Measurements from ENCODE around the gene FCER1A. TPM values are rescaled to one million over a fixed set of nuclear protein-coding genes. Genes with fewer than 3 reads are reported as not detected.

FCER1A gene
- total RNA-seq, 1 donor from 2014 or later: not detected

GRCh38 chr1:159275891-159276290, 26.2 kb upstream of the FCER1A start:
- H3K4me1 Mint-ChIP-seq (ENCODE audit: unreplicated experiment): no peaks in the 10 kb centered on the region
- peaks cover 2% of the 10 kb centered on the region for H3K27me3 Mint-ChIP-seq (ENCODE audit: unreplicated experiment)
- no peak for DNase-seq (ENCODE audit: extremely low spot score, unreplicated experiment)
- no peaks in the 10 kb centered on the region for H3K36me3 Mint-ChIP-seq (ENCODE audit: unreplicated experiment)
- no peak for TF ChIP-seq CTCF (IDR thresholded peaks at IDR 0.05)
- no peak overlapping the region for H3K4me3 Mint-ChIP-seq (ENCODE audit: unreplicated experiment)
- no peaks in the 10 kb centered on the region for H3K9me3 Mint-ChIP-seq (ENCODE audit: unreplicated experiment)
- H3K27ac Mint-ChIP-seq (ENCODE audit: unreplicated experiment): no peak overlapping the region

- no peak for DNase-seq (ENCODE audit: extremely low spot score, unreplicated experiment)
- no peaks in the 10 kb centered on the region for H3K4me1 Mint-ChIP-seq (ENCODE audit: unreplicated experiment)
- peaks cover 10% of the 10 kb centered on the region for H3K27me3 Mint-ChIP-seq (ENCODE audit: unreplicated experiment)
- no peaks in the 10 kb centered on the region for H3K9me3 Mint-ChIP-seq (ENCODE audit: unreplicated experiment)
- no peaks in the 10 kb centered on the region for H3K36me3 Mint-ChIP-seq (ENCODE audit: unreplicated experiment)
- no peak overlapping the region for H3K4me3 Mint-ChIP-seq (ENCODE audit: unreplicated experiment)
- no peak overlapping the region for H3K27ac Mint-ChIP-seq (ENCODE audit: unreplicated experiment)
- TF ChIP-seq CTCF (IDR thresholded peaks at IDR 0.05): no peak
These were observed 22.4 kb upstream of the FCER1A start for GRCh38 chr1:159279773-159280172.

DNA sequence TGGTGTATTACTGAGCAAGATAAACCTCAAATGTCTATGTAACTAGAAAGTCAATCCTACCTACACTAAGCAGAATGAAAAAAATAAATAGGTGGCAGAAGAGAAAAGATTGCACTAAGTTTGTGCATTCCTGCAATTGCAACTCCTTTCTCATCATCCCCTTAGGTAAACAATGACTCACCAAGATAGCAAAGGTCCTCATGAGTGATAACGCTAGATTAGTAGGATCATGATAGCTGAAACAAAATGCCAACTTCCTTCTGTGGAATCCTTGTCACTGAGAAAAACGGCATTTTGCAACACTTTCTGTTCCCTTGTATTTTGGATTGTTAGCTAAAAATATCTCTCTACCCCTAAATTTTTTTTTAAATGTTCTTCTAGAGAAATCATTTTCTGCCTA, 20.0 kb upstream of the FCER1A start:
- H3K27ac Mint-ChIP-seq (ENCODE audit: unreplicated experiment): no peak overlapping the region
- H3K36me3 Mint-ChIP-seq (ENCODE audit: unreplicated experiment): no peaks in the 10 kb centered on the region
- H3K4me3 Mint-ChIP-seq (ENCODE audit: unreplicated experiment): no peak overlapping the region
- peaks cover 10% of the 10 kb centered on the region for H3K27me3 Mint-ChIP-seq (ENCODE audit: unreplicated experiment)
- H3K9me3 Mint-ChIP-seq (ENCODE audit: unreplicated experiment): no peaks in the 10 kb centered on the region
- TF ChIP-seq CTCF (IDR thresholded peaks at IDR 0.05): no peak
- no peaks in the 10 kb centered on the region for H3K4me1 Mint-ChIP-seq (ENCODE audit: unreplicated experiment)
- DNase-seq (ENCODE audit: extremely low spot score, unreplicated experiment): no peak

GRCh38 chr1:159289060-159289459, 13.1 kb upstream of the FCER1A start:
- TF ChIP-seq CTCF (IDR thresholded peaks at IDR 0.05): no peak
- H3K4me1 Mint-ChIP-seq (ENCODE audit: unreplicated experiment): no peaks in the 10 kb centered on the region
- H3K36me3 Mint-ChIP-seq (ENCODE audit: unreplicated experiment): no peaks in the 10 kb centered on the region
- H3K9me3 Mint-ChIP-seq (ENCODE audit: unreplicated experiment): no peaks in the 10 kb centered on the region
- no peak overlapping the region for H3K27ac Mint-ChIP-seq (ENCODE audit: unreplicated experiment)
- H3K4me3 Mint-ChIP-seq (ENCODE audit: unreplicated experiment): no peak overlapping the region
- no peaks in the 10 kb centered on the region for H3K27me3 Mint-ChIP-seq (ENCODE audit: unreplicated experiment)
- DNase-seq (ENCODE audit: extremely low spot score, unreplicated experiment): no peak

- no peaks in the 10 kb centered on the region for H3K27me3 Mint-ChIP-seq (ENCODE audit: unreplicated experiment)
- H3K9me3 Mint-ChIP-seq (ENCODE audit: unreplicated experiment): no peaks in the 10 kb centered on the region
- no peak overlapping the region for H3K27ac Mint-ChIP-seq (ENCODE audit: unreplicated experiment)
- no peak for DNase-seq (ENCODE audit: extremely low spot score, unreplicated experiment)
- H3K36me3 Mint-ChIP-seq (ENCODE audit: unreplicated experiment): no peaks in the 10 kb centered on the region
- H3K4me3 Mint-ChIP-seq (ENCODE audit: unreplicated experiment): no peak overlapping the region
- H3K4me1 Mint-ChIP-seq (ENCODE audit: unreplicated experiment): no peaks in the 10 kb centered on the region
- no peak for TF ChIP-seq CTCF (IDR thresholded peaks at IDR 0.05)
These were observed 10.7 kb upstream of the FCER1A start for GRCh38 chr1:159291424-159291823.
